ENCODE results near the gene GLYR1. TPM values are rescaled to one million over a fixed set of nuclear protein-coding genes. Genes with fewer than 3 reads are reported as not detected.

GLYR1 gene
- total RNA-seq, 1 experiment from 2014 or later = 45.8 TPM

GRCh38 chr16:4811242-4811641 is 35.8 kb downstream of the GLYR1 start:
- DNase-seq (ENCODE audit: low read depth) = no peak

GRCh38 chr16:4806280-4806679 is 40.8 kb downstream of the GLYR1 start:
- no peak for DNase-seq (ENCODE audit: low read depth)

GRCh38 chr16:4805231-4805630 is 41.9 kb downstream of the GLYR1 start:
- no peak for DNase-seq (ENCODE audit: low read depth)

- DNase-seq (ENCODE audit: low read depth) = no peak
These were observed 43.0 kb downstream of the GLYR1 start for GRCh38 chr16:4803898-4804762.

- DNase-seq (ENCODE audit: low read depth) = no peak
These were observed 43.7 kb downstream of the GLYR1 start for GRCh38 chr16:4803401-4803844.

GRCh38 chr16:4802659-4803287 is 44.3 kb downstream of the GLYR1 start:
- DNase-seq (ENCODE audit: low read depth) = peak; percentile 90

GRCh38 chr16:4801962-4802658 is 45.0 kb downstream of the GLYR1 start, which contains the start of gene ROGDI:
Gene ROGDI (minus strand): TSS chr16:4802633. CDS start chr16:4802571, 62 bp downstream.
- peak; percentile 55 for DNase-seq (ENCODE audit: low read depth)

GRCh38 chr16:4801051-4801961 is 45.8 kb downstream of the GLYR1 start:
- DNase-seq (ENCODE audit: low read depth) = no peak

- DNase-seq (ENCODE audit: low read depth) = no peak
These were observed 46.6 kb downstream of the GLYR1 start for GRCh38 chr16:4800290-4801041.

- DNase-seq (ENCODE audit: low read depth) = no peak
These were observed 47.8 kb downstream of the GLYR1 start for GRCh38 chr16:4799171-4799855.

GRCh38 chr16:4798456-4798855 is 48.6 kb downstream of the GLYR1 start:
- no peak for DNase-seq (ENCODE audit: low read depth)

- no peak for DNase-seq (ENCODE audit: low read depth)
These were observed 49.3 kb downstream of the GLYR1 start for GRCh38 chr16:4797805-4798252.

GRCh38 chr16:4796982-4797804 is 49.9 kb downstream of the GLYR1 start:
- no peak for DNase-seq (ENCODE audit: low read depth)

GRCh38 chr16:4795828-4796572 is 51.1 kb downstream of the GLYR1 start:
- no peak for DNase-seq (ENCODE audit: low read depth)

GRCh38 chr16:4795181-4795827 is 51.8 kb downstream of the GLYR1 start, which contains the start of gene SMIM22:
Gene SMIM22 (plus strand): TSS chr16:4795369. CDS start chr16:4795735, 366 bp downstream.
- DNase-seq (ENCODE audit: low read depth) = no peak

GRCh38 chr16:4792951-4793513 is 54.1 kb downstream of the GLYR1 start:
- no peak for DNase-seq (ENCODE audit: low read depth)

GRCh38 chr16:4790871-4791270 is 56.2 kb downstream of the GLYR1 start:
- peak; percentile 36 for DNase-seq (ENCODE audit: low read depth)
